PC-3 (cell line): ENCODE data around the gene UBQLN1.

ENCODE experiments used
- EZH2phosphoT487 ChIP-seq: fragments of 300-600 bp; sonication (generic); IDR thresholded peaks from 2 replicates; pipeline ENCODE4 v1.6.1; 2018; ENCODE audit warnings: mild to moderate bottlenecking, antibody characterized with exemption, low read length, borderline replicate concordance
- TF ChIP-seq, protein P1 (sequence below): fragments of 300-600 bp; sonication (generic); conservative IDR thresholded peaks from 2 replicates; pipeline ENCODE4 v1.5.1; 2017; ENCODE audit warnings: antibody characterized with exemption, low read depth, mild to moderate bottlenecking, low read length

DNA sequence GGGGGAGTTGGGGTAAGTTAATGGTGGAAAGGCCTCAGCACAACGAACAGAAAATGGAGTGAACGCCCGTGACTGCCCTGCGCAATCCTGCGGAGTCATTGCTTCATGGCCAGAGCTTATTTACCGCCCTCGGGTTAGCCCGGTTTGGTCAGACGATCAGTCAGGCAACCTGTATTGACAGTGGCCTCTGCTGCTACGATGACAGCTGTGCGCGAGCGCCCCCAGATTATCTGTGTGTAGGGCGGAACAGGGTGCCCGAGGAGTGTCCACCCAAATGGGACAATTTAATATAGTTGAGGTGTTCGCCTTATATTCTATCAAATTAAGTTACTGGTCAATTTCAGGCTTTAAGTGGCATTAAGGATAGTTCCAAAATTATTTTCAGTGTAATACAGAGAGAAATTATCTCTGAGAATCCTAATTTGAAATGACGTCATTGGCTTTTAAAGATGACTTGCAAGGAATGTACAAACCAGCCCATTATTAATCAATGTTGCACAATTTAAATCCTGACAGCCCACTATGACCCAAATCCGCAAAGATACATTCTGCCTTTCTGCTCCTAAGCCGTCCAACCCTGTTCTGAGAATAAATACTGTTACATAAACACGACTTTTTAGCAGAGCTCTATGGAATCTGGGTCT, 879 bp upstream of the UBQLN1 start:
- TF ChIP-seq, protein P1, sequence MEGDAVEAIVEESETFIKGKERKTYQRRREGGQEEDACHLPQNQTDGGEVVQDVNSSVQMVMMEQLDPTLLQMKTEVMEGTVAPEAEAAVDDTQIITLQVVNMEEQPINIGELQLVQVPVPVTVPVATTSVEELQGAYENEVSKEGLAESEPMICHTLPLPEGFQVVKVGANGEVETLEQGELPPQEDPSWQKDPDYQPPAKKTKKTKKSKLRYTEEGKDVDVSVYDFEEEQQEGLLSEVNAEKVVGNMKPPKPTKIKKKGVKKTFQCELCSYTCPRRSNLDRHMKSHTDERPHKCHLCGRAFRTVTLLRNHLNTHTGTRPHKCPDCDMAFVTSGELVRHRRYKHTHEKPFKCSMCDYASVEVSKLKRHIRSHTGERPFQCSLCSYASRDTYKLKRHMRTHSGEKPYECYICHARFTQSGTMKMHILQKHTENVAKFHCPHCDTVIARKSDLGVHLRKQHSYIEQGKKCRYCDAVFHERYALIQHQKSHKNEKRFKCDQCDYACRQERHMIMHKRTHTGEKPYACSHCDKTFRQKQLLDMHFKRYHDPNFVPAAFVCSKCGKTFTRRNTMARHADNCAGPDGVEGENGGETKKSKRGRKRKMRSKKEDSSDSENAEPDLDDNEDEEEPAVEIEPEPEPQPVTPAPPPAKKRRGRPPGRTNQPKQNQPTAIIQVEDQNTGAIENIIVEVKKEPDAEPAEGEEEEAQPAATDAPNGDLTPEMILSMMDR, result peak; percentile 39
- no peak for TF ChIP-seq EZH2phosphoT487
